ENCODE results near the gene PROM1. TPM values are rescaled to one million over a fixed set of nuclear protein-coding genes. Genes with fewer than 3 reads are reported as not detected.

The PROM1 gene
- total and polyA plus RNA-seq, 12 donors = 1.2 to 19.3 (median 3.4) TPM

DNA sequence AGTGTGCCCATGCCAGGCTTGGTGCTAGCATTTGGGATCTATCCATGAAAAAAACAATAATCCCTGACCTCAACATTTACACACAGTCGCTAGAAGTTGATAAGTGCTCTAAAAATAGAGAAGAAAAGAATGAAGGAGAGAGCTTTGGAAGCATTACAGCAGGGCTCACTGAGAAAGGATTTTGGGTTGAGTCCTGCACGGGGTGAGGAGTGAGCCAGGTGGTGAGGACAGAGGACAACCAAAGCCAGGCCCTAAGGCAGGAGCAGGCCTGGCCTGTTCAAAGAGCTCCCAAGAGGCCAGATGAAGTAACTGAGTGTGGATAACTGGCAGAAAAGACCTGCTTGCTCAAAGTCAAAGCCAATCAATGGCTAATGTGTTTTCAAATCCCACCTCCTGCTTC is 20.7 kb upstream of the PROM1 start:
- no peaks in the 10 kb centered on the region for H3K9me3 ChIP-seq
- ATAC-seq (peak in 6 of 8 donors; percentile 29 to 84 (median 81)), DNase-seq (no peak)
- peaks cover 0 to 5% (median 0%) of the 10 kb centered on the region in 7 donors for H3K27me3 ChIP-seq
- H3K27ac ChIP-seq = peak overlapping the region in 5 of 10 donors; percentile 19 to 48 (median 30)
- intact Hi-C loops (cut with DNase I) = no loop called here
- WGBS, 2 donors = 37 to 42% methylated on average over 2 of the region's 2 CpGs
- no peaks in the 10 kb centered on the region for H3K36me3 ChIP-seq
- no peak overlapping the region for H3K4me3 ChIP-seq
- H3K4me1 ChIP-seq = peaks cover 0 to 13% (median 4%) of the 10 kb centered on the region in 9 donors
- no peak for TF ChIP-seq CTCF (IDR thresholded peaks at IDR 0.05)

DNA sequence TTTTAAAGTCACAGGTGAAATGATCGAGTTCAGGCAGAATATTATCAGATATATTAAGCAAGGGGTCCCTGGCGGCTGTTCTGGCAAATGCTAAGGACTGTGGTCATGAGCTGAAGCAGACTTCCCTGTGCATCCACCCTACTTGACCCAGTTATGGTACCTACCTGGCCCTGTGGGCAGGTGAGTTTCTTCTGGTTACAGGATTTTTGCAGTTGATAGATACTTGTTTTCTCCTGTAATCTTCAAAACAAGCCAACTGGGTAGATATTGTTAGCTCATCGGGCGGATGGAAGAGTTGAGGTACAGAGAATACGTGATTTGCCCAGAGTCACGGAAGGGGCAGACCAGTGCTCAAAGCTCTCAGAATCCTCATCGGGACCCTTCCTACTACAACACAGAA is 18.5 kb upstream of the PROM1 start:
- H3K9me3 ChIP-seq = no peaks in the 10 kb centered on the region
- H3K27ac ChIP-seq = no peak overlapping the region
- H3K36me3 ChIP-seq = no peaks in the 10 kb centered on the region
- DNase-seq (no peak), ATAC-seq (no peak)
- intact Hi-C loops (cut with DNase I) = no loop called here
- H3K4me3 ChIP-seq = no peak overlapping the region
- H3K27me3 ChIP-seq = peaks cover 0 to 5% (median 0%) of the 10 kb centered on the region in 7 donors
- WGBS, 2 donors = 93 to 95% methylated on average over 7 of the region's 7 CpGs
- no peak for TF ChIP-seq CTCF (IDR thresholded peaks at IDR 0.05)
- peaks cover 0 to 13% (median 4%) of the 10 kb centered on the region in 9 donors for H3K4me1 ChIP-seq

- H3K4me3 ChIP-seq = no peak overlapping the region
- H3K27ac ChIP-seq = no peak overlapping the region
- H3K4me1 ChIP-seq = peaks cover 0 to 13% (median 4%) of the 10 kb centered on the region in 9 donors
- intact Hi-C loops (cut with DNase I) = no loop called here
- H3K27me3 ChIP-seq = peaks cover 0 to 5% (median 0%) of the 10 kb centered on the region in 7 donors
- WGBS, 2 donors = 89 to 100% methylated on average over 1 of the region's 1 CpG
- no peak for DNase-seq
- no peak for ATAC-seq
- H3K9me3 ChIP-seq = no peaks in the 10 kb centered on the region
- no peak for TF ChIP-seq CTCF (IDR thresholded peaks at IDR 0.05)
- H3K36me3 ChIP-seq = no peaks in the 10 kb centered on the region
Observed at GRCh38 chr4:16100833-16101232, 17.0 kb upstream of the PROM1 start.

DNA sequence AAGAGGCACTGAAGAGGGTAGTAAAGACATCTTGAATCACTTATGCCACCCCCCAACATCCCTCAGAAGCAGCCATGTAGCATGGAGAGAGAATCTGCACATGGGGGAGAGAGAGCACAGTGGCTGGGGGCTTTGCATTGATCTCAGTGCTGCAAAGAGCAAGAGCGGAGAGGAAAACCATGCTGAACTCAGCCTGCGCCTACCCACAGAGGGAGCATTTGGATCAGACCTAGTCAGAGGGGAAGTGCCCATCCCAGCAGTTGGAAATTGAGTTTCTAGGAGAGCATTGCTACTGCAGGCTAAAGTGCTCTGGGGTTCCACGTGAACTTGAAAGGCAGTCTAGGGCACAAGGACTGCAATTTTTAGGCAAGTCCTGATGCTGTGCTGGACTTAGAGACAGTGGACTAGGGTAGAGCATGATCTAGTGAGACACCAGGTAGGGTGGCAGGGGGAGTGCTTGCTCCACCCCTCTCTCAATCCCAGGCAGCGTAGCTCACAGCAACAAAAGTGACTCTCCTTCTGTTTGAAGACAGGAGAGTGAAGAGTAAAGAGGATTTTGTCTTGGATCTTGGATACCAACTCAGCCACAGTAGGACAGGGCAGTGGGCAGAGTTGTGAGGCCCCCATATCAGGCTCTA is 9.0 kb upstream of the PROM1 start:
- no peaks in the 10 kb centered on the region for H3K36me3 ChIP-seq
- no peak for ATAC-seq
- no peak for DNase-seq
- H3K27ac ChIP-seq = no peak overlapping the region
- no peaks in the 10 kb centered on the region for H3K4me1 ChIP-seq
- TF ChIP-seq CTCF (IDR thresholded peaks at IDR 0.05) = no peak
- no peak overlapping the region for H3K4me3 ChIP-seq
- H3K27me3 ChIP-seq = peaks cover 0 to 15% (median 0%) of the 10 kb centered on the region in 7 donors
- H3K9me3 ChIP-seq = peaks cover 0 to 4% (median 0%) of the 10 kb centered on the region in 11 donors
- intact Hi-C loops (cut with DNase I) = no loop called here
- WGBS, 2 donors = 90 to 95% methylated on average over 4 of the region's 4 CpGs

Measured in heart right ventricle (tissue), 16 donors.